A673 (cell line): Measurements from ENCODE around the gene TYSND1. TPM values are rescaled to one million over a fixed set of nuclear protein-coding genes. Genes with fewer than 3 reads are reported as not detected.
A peak's percentile ranks its signal among the peaks of the same experiment; 100 is the strongest.

Experiments used
- BruUV-seq: library from RNA; stranded (reverse); fragments of 400-500 nt; replicated peaks from 2 replicates; lab custom pipeline; 2021; lab: Mats Ljungman, UMichigan
- CTCF ChIA-PET: fragments of 300-600 bp; sonication (Branson Sonifier 250); formaldehyde crosslinking; loops from one replicate; lab custom pipeline; 2022; ENCODE audit warnings: antibody characterized with exemption; lab: Charles Lee
- POLR2A ChIA-PET: fragments of 300-600 bp; sonication (Branson Sonifier 250); formaldehyde crosslinking; loops from one replicate; lab custom pipeline; 2022; ENCODE audit warnings: antibody characterized with exemption; ENCODE audit not compliant: low non-redundant PET; lab: Charles Lee
- DNase-seq: peaks from one replicate; pipeline ENCODE4 v3.0.0-alpha.2; 2015; ENCODE audit warnings: low spot score
- H3K27ac ChIP-seq: fragments of 200-600 bp; sonication (generic); 2 replicates; pipeline ENCODE4 v1.5.1; 2016; ENCODE audit warnings: mixed run types, low read depth, mild to moderate bottlenecking, mixed read lengths, antibody characterized with exemption, low read length; ENCODE audit not compliant: poor library complexity, severe bottlenecking
- H3K27me3 ChIP-seq: fragments of 200-600 bp; sonication (generic); replicated peaks from 2 replicates; pipeline ENCODE4 v1.6.1; 2017; ENCODE audit warnings: mixed run types, low read depth, mild to moderate bottlenecking, mixed read lengths, antibody characterized with exemption, low read length; ENCODE audit not compliant: insufficient read depth, poor library complexity
- H3K36me3 ChIP-seq: fragments of 200-600 bp; sonication (generic); 2 replicates; pipeline ENCODE4 v1.6.1; 2016; ENCODE audit warnings: mixed run types, mild to moderate bottlenecking, mixed read lengths, antibody characterized with exemption, low read length; ENCODE audit not compliant: insufficient read depth, poor library complexity, severe bottlenecking
- H3K4me1 ChIP-seq: fragments of 200-600 bp; sonication (generic); 2 replicates; pipeline ENCODE4 v1.6.1; 2017; ENCODE audit warnings: mixed run types, mild to moderate bottlenecking, mixed read lengths, antibody characterized with exemption, low read length; ENCODE audit not compliant: insufficient read depth, poor library complexity, severe bottlenecking
- H3K4me3 ChIP-seq: fragments of 200-600 bp; sonication (generic); 2 replicates; pipeline ENCODE4 v1.5.1; 2016; ENCODE audit warnings: low read depth, mixed run types, mild to moderate bottlenecking, mixed read lengths, low read length; ENCODE audit not compliant: poor library complexity, severe bottlenecking
- H3K9me3 ChIP-seq: fragments of 200-600 bp; sonication (generic); 2 replicates; pipeline ENCODE4 v1.6.1; 2016; ENCODE audit warnings: mixed run types, low read depth, mild to moderate bottlenecking, mixed read lengths, antibody characterized with exemption, low read length; ENCODE audit not compliant: poor library complexity, severe bottlenecking
- CTCF ChIP-seq: fragments of 300-800, 200-600 bp; sonication (generic); conservative IDR thresholded peaks from 2 replicates; pipeline ENCODE4 v1.5.1; 2017; ENCODE audit warnings: low read depth, mild to moderate bottlenecking, antibody characterized with exemption, low read length, moderate library complexity, mixed read lengths
- EZH2 ChIP-seq: fragments of 200-600 bp; sonication (generic); IDR thresholded peaks from 2 replicates; pipeline ENCODE4 v1.6.1; 2017; ENCODE audit warnings: borderline replicate concordance, low read depth, mild to moderate bottlenecking, mixed read lengths, antibody characterized with exemption, low read length; ENCODE audit not compliant: poor library complexity, severe bottlenecking
- intact Hi-C: fragments of 100-400 bp; cut with micrococcal nuclease; formaldehyde crosslinking; loops from one replicate; pipeline ENCODE4 v1.10.0; 2022; ENCODE audit not compliant: unreplicated experiment
- total RNA-seq: library from RNA; stranded (reverse); gene quantifications from 2 replicates; pipeline ENCODE4 v1.2.3, GENCODE V29; 2021

TYSND1 gene
- total RNA-seq, 1 experiment from 2014 or later, result 36.5 TPM

- TF ChIP-seq CTCF (no peak), EZH2 (no peak)
- Histone ChIP-seq H3K27ac (no peak overlapping the region), H3K4me3 (no peak overlapping the region), H3K9me3 (no peaks in the 10 kb centered on the region), H3K4me1 (peaks cover 7% of the 10 kb centered on the region), H3K27me3 (no peaks in the 10 kb centered on the region), H3K36me3 (peaks cover 59% of the 10 kb centered on the region)
- intact Hi-C loops, result no loop called here
- ChIA-PET POLR2A (no interaction called here), CTCF (no interaction called here)
- no peak for DNase-seq
- BruUV-seq, result no TSS peak
Observed at GRCh38 chr10:70111496-70111895, 35.0 kb downstream of the TYSND1 start.

GRCh38 chr10:70109064-70109729 lies 37.3 kb downstream of the TYSND1 start:
- Histone ChIP-seq H3K9me3 (no peaks in the 10 kb centered on the region), H3K4me1 (peaks cover 7% of the 10 kb centered on the region), H3K27ac (no peak overlapping the region), H3K27me3 (no peaks in the 10 kb centered on the region), H3K4me3 (no peak overlapping the region), H3K36me3 (peaks cover 63% of the 10 kb centered on the region)
- DNase-seq, result no peak
- CTCF ChIA-PET, result no interaction called here
- TF ChIP-seq EZH2 (no peak), CTCF (no peak)
- BruUV-seq, result no TSS peak
- intact Hi-C loops, result no loop called here
- POLR2A ChIA-PET, result interaction anchor here (0.6 to 0.7 kb wide), 2 partner anchors 45 to 68 kb away, joined by 3 to 4 read pairs; no protein-coding TSS in a partner anchor

- BruUV-seq, result no TSS peak
- TF ChIP-seq CTCF (peak; percentile 79), EZH2 (no peak)
- Histone ChIP-seq H3K36me3 (peaks cover 79% of the 10 kb centered on the region), H3K4me1 (peaks cover 7% of the 10 kb centered on the region), H3K27ac (peak overlapping the region; percentile 72), H3K9me3 (no peaks in the 10 kb centered on the region), H3K4me3 (no peak overlapping the region), H3K27me3 (no peaks in the 10 kb centered on the region)
- peak; percentile 59 for DNase-seq
- CTCF ChIA-PET, result interaction anchor here (0.5 to 1.0 kb wide), 2 partner anchors 39 to 318 kb away, joined by 3 read pairs; partner anchors contain the start of gene TYSND1
- POLR2A ChIA-PET, result no interaction called here
- intact Hi-C loops, result no loop called here
Observed at GRCh38 chr10:70106958-70107791, 39.3 kb downstream of the TYSND1 start.
